Cardiac fibroblast (primary cell): ENCODE data around the gene SULF2.

Experiments used
- DNase-seq, 2 donors: peaks; one replicate each; pipeline versions ENCODE4 v3.0.0 to v3.0.0-alpha.2; 2010; ENCODE audit warnings: low read depth in 2 of 2
- H3K4me3 ChIP-seq, 2 donors: replicated peaks in 1 of 2; 1 replicate in 1 of 2; 2 replicates in 1 of 2; pipeline ENCODE4 v1.5.1; 2011; ENCODE audit warnings: low read depth in 2 of 2, low read length in 2 of 2, mild to moderate bottlenecking in 2 of 2, moderate library complexity in 1 of 2
- CTCF ChIP-seq: IDR thresholded peaks from one replicate; pipeline ENCODE4 v1.5.1; 2011; ENCODE audit warnings: low read depth, mild to moderate bottlenecking, low read length, inconsistent platforms

Gene SULF2

GRCh38 chr20:47609001-47609400 lies 176.3 kb downstream of the SULF2 start:
- DNase-seq: no peak
- no peak overlapping the region for H3K4me3 ChIP-seq

More at GRCh38 chr20:47609001-47609400, 176.3 kb downstream of the SULF2 start:
- TF ChIP-seq CTCF: no peak
